ENCODE results near the gene PITPNM3.

PITPNM3 gene

DNA sequence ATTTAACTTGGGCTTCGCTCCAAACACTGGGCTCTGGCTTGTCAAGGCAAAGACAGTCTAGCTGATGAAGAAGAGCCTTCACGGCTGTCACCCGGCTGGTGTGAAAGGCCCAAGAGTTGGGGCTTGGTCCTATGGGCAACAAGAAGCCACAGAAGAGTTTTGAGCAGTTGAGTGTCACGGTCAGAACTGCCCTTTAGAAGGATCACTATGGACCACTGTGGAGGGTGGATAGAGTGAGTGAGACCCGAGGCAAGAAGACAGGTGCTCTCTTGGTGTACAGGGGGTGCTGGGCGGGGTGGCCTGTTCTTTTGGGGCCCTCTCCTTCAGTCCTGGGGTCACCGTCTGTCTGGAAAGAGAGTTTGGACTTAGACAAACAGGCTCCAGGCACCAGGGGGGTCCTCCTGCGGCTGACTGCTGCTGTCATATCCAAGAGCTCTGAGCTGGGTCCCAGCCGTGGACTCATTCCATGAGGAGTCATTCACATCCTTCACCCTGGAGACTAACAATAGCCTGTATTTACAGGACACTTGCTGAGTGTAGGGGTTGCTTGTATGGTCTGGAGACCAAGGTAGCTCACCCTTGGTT is 109.7 kb downstream of the PITPNM3 start:
- DNase-seq: no peak

DNA sequence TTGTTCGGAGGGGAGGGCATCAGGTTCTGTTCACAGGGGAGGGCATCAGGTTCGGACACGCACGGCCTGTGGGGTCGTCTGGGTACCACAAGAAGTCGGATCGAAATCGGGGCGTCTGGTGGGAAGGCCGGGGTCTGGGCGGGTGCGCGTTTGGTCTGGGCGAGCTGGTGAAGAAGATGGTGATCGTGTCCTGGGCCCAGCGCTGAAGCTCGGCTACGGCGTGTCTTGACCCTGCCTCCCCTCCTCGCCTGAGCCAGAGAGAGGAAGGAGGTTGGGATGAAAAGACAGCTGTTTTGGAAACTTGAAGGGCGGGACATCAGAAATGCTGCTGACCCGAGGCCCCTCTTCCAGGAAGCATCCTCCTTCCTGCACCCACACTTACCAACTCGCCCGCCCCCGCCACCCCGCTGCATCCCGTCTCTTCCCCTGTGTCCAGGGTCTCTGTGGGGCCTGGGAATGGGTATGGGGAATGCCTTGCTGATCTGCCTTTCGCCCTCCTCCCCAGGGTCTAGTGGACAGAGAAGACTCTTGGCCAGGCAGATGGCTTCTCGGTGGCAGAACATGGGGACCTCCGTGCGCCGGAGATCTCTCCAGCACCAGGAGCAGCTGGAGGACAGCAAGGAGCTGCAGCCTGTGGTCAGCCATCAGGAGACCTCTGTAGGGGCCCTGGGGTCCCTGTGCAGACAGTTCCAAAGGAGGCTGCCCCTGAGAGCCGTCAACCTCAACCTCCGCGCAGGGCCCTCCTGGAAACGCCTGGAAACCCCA is 111.6 kb downstream of the PITPNM3 start:
- DNase-seq: peak in 3 of 56 donors; percentile 42 to 47 (median 42)

DNA sequence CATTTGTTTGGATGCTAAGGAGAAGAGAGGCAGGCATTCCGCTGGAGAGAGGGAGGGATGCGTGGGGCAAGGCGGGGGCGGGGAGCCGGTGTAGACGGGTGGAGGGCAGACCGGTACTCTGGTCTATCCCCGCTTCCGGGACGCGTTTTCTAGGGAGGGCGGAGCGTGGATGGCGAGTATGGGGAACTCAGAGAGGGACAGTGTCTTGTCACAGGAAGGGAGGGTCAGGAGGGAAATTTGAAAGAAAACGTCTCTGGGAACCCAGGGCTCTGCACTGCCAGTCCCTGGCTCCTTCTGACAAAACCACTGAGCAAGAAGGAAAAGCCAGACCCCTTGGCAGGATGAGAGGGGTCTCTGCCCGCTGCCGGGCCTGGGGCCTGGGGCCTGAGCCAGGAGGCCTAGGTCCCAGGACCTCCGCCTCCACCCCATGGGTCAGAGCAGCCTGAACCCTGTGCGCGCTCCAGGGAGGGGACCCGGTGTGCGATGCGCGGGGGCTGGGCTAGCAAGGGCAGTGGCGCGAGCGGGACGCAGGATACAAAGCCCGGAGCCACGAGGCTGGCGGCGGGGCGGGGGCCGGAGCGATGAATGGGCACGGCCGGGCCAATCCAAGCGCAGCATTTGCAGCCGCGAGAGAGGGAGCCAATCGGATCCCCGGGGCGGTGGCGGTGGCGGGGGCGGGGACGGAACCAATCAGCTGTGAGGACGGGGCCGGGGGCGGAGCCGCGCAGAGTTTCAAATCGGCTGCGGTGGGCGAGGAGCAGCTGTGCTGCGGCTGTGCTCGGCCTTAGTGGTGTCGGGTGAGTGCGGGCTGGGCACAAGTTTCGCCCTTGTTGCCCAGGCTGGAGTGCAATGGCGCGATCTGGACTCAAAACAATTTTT is 112.4 kb downstream of the PITPNM3 start, which contains the start of gene PIMREG:
Gene PIMREG (plus strand): TSS at position 764 of the 879 bp plus-strand sequence. CDS start 656 bp downstream, outside the sequence.
- DNase-seq: peak; percentile 55 to 96 (median 88)

DNA sequence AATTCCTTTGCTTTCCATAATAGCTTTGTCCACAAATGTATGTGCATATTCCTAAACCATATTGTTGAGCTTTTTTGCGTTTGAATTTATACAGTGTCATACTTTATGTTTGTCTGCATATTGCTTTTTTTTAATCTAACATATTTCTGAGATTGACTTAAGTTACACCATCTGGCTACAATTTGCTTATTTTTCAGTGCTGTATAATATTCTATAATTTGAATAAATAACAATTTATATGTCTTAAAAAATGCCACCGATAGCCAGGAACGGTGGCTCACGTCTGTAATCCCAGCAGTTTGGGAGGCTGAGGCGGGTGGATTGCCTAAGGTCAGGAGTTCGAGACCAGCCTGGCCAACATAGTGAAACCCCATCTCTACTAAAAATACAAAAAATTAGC is 113.6 kb downstream of the PITPNM3 start:
- no peak for DNase-seq

DNA sequence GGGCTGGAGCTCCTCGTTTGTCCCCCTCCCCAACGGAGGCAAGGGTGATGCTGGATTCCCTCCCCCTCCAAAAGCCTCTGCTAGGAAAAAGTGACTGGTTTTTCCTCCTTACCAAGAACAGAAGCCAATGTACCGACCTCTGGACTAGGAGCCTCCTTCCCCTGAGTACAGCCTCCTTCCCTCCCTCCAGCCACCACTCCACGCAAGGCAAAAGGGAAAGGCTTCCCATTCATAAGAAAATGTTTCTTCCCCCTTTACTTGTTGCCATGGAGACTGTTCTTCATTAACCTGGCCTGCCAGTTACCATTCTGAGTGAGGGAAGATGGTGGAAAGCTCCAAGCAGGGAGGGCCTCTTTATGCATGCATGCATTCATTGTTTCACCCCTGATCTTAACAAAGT is 116.4 kb downstream of the PITPNM3 start:
- no peak for DNase-seq

DNA sequence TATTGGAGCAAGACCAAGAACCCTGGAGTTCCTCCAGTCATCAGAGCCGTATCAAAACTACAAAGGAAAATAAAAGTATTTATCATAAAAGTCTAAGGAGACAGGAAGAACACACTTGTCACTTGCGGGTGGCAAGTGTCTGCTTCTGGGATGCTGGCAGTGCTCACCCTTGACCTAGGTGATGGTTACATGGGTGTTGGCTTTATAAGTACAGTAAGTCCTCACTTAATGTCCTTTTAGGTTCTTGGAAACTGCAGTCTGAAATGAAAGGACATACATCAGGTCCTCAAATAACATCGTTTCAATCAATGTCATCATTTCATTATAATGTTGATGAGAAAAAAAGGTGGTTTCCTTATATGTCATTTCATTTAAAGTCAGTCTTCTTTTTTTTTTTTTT is 118.4 kb downstream of the PITPNM3 start:
- DNase-seq: no peak

DNA sequence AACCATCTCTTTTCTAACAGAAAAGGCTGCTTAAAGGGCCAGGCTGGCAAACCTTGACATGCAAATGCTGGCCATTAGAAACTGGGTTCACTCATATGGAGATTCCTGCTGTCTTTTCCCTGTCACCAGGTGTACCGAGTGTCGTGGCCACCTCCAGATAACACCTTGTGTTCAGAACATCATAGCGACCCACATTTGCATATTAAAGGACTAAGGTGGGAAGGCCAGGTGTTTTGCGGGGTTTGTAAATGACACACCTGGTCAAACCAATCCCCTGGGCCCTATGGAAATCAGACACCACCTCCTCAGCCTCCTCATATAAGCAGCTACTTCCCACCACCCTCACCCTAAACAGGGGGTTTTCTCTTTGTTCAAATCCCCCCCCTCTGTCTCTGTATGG is 118.9 kb downstream of the PITPNM3 start:
- no peak for DNase-seq

DNA sequence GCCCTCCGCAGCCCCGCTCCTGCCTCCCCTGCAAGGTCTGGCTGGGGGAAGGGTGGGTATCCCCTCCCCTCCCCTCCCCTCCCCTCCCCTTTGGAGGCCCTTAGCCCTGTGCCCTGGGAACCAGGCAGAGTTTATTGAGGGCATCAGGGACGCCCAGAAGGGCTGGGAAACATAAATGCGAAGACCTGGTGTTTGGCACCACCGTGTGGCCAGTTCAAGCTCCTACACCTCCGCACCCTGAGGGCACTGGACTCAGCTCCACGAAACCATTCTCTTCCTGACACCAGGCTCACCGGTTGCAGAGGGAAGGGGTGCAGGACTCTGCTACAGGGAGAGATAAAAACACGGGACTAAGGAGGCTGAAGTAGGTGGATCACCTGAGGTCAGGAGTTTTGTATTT is 120.4 kb downstream of the PITPNM3 start:
- peak in 35 of 56 donors; percentile 3 to 73 (median 24) for DNase-seq

DNA sequence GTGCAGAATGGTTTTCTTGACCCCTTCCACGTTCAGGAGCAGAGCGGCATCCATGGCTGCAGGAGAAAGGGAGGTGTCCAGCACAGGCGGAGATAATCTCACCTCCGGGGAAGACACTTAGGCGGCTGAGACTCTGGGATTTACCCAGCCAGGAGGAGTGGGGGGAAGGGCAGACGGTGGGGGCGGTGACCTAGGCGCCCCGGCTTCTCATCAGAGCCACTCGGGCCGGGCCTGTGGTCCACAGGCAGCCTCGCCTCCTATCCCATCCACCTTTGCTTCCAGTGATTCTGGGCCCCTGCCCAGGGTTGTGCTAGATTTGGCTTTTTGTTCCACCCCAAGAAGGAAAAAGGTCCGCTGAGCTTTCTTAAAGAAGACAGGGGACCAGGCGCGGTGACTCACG is 121.3 kb downstream of the PITPNM3 start, which contains the start of gene AIPL1:
Gene AIPL1 (minus strand): TSS at position 71 of the 400 bp plus-strand sequence. CDS start 17 bp downstream, at position 54.
- DNase-seq: no peak

DNA sequence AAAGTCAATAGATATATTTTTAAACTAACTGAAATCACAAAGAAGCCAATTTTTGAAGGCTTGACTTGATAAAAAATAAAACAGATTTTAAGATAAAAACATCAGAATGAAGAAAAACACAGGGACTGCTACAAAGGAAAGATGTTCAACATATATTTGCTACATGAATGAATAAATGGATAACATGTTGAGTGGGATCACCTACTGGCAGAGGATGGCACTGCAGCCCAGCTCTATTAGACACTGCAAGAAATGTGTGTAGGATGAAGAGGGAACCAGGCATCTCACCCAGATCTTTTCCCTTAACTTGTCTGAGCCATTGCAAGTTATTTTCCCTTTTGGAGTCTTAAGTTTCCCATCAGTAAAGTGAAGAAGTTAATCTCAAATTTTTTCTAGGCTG is 125.6 kb downstream of the PITPNM3 start:
- no peak for DNase-seq

DNA sequence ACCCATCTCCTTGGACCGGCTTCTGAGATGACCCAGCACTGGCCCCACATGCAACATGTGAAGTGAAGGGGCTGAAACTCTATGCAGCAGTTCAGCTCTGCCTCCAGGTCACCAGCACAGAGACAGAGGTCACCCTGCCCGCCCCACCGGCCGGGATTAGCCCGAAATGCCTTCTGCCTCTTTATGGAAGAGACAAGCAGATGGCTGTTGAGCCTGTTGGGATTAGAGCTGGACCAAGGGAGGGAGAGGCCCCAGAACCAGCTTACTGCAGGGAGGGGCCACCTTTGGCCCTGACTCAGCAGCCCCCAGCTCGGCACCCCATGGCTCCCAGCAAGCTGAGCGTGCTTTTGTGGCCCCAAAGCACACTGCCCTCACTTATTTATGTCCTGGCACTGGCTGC is 127.1 kb downstream of the PITPNM3 start:
- DNase-seq: no peak

DNA sequence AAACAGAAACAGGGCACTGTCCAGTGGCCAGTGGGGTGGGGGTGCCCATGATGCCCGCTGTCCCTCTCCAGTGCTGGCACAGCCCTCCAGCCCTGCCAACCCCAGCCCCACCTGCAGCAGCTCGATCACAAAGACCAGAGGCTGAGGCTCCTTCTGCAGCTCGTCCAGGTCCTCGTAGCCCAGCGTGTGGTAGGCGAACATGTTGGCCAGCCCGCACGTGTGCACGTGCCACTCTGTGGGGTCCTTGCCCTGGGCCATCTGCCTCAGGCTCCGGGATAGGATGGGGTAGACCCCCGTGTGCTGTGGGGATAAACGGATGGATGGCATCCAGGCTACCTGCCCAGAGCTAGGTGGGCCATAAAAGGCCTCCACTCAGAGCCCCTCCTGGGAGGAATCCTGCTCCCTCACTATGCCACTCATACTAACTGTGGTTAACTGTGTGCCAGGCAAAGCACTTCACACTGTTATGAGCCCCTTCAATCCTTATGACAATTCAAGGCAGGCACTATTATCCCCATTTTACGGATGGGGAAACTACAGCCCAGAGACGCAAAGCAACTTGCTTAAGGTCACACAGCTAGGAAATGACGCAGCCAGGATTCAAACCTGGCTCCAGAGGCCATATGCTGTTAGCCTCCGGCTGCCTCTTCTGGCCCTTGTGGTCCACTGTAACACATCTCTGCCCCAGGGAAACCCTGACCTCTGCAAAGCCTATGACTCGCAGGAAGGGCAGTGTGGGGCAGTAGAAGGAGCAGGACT is 128.0 kb downstream of the PITPNM3 start:
- DNase-seq: no peak

DNA sequence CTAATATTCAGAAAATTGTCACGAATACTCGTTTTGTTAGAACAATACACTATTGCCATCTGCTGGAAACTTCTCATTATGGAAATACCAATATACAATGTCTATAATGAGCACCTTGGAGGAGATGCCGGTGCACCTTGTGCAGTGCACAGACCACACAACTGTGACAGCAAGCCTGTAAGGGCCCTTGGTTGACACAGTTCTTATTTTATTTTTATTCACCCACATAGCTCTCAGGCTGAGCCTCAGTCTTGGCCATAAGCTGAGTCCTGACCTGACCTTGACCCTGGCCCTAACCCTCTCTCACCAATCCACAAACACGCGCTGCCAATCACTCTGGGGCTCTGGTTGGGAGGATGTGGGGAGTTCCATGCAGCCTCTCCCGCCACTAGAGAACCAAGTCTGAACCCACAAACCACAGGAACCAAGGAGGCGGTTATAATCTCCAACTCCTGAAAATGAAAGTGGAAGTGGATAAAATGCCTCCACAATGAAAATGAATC is 129.0 kb downstream of the PITPNM3 start:
- no peak for DNase-seq

DNA sequence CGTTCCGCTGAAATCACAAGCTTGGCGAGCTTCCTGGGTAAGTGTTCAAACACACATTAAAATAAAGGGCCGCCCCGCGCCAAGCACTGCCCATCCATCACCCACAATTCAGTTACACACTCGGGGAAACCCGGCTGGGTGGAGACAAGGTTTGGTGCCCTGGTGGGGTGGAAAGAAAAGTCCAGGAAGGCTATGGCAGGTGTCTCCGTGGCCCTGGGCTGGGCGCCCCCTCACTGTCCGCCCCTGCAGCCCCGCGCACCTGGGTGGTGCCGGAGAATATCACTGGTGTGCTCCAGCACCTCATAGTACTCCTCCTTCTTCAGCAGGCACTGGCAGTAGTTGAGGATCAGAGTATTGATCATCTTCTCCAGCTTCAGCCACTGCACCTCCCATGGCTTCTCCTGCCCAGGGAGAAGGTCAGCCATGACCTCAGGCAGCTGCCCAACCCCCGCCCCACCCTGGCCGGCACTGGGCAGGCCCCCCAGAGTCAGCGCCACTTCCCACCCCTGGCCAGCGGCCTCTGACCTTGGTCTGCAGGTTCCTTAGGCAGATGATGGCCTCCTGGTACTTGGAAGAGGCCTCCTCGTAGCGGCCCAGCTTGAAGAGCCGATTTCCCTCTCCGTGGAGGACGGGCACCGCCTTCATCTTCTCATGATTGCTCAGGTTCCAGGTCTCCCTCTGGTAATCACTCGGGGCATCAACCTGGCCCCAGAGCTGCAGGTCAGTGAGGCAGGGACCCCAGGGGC is 129.8 kb downstream of the PITPNM3 start:
- DNase-seq: no peak

DNA sequence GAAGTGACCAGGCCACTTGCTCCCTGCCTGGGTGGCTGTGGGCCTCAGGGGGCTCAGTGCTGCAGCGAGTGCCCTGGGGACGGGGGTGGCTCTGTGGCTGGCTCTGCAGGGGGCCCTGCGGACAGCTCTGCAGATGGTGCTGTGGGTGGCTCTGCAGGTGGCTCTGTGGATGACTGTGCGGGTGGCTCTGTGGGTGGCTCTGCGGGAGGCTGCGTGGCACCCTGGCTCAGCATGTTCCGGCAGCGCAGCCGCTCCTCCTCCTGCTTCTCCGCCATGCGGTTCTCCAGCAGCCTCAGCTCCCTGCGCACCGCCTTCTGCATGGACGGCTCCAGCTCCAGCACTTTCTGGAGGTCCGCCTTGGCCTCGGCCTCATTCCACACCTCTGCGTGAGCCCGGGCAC is 130.9 kb downstream of the PITPNM3 start:
- DNase-seq: peak in 2 of 56 donors; percentile 9 to 16

DNA sequence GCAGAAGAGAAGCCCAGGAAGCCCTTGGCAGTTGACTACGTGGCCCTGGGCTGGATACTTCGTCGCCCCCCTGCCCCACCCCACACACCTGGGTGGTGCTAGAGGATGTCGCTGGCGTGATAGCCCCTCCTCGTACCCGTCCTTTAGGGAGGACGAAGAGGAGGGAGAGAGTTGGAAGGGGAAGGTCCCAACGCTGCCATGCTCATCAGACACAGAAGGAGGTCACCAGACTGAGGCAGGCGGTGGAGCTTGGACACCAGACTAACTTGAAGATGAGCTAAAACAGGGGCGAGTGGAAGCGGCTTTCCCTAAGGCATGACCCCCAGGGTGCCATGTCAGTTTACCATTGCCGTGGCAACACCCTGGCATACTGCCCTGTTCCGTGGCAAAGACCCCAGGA is 132.4 kb downstream of the PITPNM3 start:
- no peak for DNase-seq

DNA sequence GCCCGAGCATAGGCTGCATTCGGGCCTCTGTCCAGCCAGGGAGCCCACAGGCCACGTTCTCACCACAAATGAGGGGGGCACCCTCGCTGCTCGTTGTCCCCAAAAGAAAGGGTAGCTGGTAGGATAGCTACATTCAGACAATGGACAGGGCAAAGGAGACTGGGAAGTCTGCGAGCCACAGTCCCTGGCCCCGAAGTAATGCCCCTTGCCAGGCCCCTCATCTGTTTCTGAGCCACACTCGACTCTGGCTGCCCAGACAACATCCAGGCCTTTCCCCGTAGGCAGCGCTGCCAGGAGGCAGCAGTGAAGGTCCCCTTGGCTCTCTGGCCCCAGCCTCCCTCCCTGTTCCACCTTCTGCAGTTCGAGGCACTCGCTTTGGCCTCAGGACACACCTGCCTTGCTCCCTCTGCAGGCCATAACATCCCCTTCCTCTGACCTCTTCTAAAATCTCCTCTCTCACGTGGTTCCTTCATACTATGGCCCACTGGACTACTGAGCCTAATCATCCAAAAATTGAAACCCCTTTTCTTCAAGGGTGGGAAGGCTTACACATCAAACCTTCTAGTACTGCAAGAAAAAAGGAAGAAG is 133.6 kb downstream of the PITPNM3 start:
- no peak for DNase-seq

DNA sequence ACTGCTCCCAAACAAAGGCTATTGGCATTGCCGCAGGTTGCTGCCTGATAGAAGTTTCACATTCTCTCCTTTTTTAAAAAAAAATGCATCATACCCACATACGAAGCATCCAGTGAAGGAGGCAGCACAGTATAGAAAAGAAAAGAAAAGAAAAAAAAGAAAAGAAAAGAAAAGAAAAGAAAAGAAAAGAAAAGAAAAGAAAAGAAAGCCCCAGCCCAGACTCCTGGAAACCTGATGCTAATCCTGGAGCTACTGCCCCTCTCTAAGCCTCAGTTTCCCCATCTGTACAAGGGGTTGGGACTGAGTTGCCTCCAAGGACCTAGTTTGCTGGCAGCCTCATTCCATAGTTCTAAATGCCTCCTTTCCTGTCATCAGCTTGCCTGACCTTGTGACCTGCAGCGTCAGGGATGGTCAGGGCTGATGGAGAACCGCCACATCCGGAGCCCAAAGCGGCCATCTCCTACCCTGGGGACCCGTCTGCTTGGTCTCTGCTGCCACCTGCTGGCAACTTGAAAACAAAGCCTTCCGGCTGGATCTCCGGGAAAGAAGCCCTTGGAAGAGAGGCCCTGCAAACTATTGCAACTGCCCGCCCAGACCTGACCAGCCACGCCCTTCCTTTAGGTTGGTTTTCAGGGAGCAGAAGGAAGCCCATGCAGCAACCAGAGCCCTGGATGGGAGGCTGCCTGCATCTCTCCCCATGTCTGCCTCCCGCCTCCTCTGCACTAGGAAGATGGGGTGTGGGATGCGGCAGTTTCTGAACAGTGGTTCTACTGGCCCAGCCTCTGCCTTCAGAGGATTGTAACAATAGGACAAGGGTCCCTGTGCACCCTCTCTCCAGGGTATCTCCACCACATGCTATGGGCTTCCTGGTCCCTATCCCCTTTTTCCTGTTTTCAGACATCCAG is 134.4 kb downstream of the PITPNM3 start:
- peak in 54 of 56 donors; percentile 18 to 86 (median 64) for DNase-seq
